ENCODE data around the gene RBM39.

Gene RBM39

GRCh38 chr20:35702824-35703695 is 39.0 kb downstream of the RBM39 start:
- TF ChIP-seq ELF4 (IDR thresholded peaks at IDR 0.05) = no peak
- TF ChIP-seq NFRKB (IDR thresholded peaks at IDR 0.05) = no peak
- TF ChIP-seq ARNT (IDR thresholded peaks at IDR 0.05) = no peak
- no peak for TF ChIP-seq L3MBTL2 (conservative IDR thresholded peaks at IDR 0.05)
- no peak for TF ChIP-seq ZNF384 (IDR thresholded peaks at IDR 0.05)
- no peak for TF ChIP-seq TARDBP (IDR thresholded peaks at IDR 0.05)
- no peak for TF ChIP-seq FOXK2 (IDR thresholded peaks at IDR 0.05)
- no peak for TF ChIP-seq BHLHE40 (IDR thresholded peaks at IDR 0.05; ENCODE audit: borderline replicate concordance)
- TF ChIP-seq FOXA1 (IDR thresholded peaks at IDR 0.05) = no peak
- TF ChIP-seq CTBP1 (IDR thresholded peaks at IDR 0.05; ENCODE audit: borderline replicate concordance) = no peak
- TF ChIP-seq PKNOX1 (IDR thresholded peaks at IDR 0.05) = no peak
- no peak for TF ChIP-seq SUZ12 (IDR thresholded peaks at IDR 0.05)
- no peak for TF ChIP-seq HDGF (IDR thresholded peaks at IDR 0.05; ENCODE audit: borderline replicate concordance)
- no peak for TF ChIP-seq LEF1 (IDR thresholded peaks at IDR 0.05; ENCODE audit: borderline replicate concordance)
- no peak for TF ChIP-seq SP1 (IDR thresholded peaks at IDR 0.05)
- POLR2A ChIA-PET = no interaction called here
- no peak for DNase-seq (ENCODE audit: extremely low spot score)
- CTCF ChIA-PET = no interaction called here

- POLR2A ChIA-PET = interaction anchor here (1.0 kb wide), 1 partner anchor 40 kb away, joined by 6 read pairs; the partner anchor contains the start of gene RBM39
Measured at GRCh38 chr20:35702051-35702823, 39.8 kb downstream of the RBM39 start.

GRCh38 chr20:35700625-35701148 is 41.4 kb downstream of the RBM39 start:
- ChIA-PET POLR2A (interaction anchor here (1.6 kb wide), 1 partner anchor 41 kb away, joined by 11 read pairs; the partner anchor contains the start of gene RBM39), CTCF (interaction anchor here (0.6 to 1.5 kb wide), 5 partner anchors 10 to 242 kb away, joined by 3 to 4 read pairs (median 3); no protein-coding TSS in a partner anchor)
- no peak for DNase-seq (ENCODE audit: extremely low spot score)
- TF ChIP-seq CTBP1 (IDR thresholded peaks at IDR 0.05; ENCODE audit: borderline replicate concordance) (no peak), SP1 (IDR thresholded peaks at IDR 0.05) (no peak), ARNT (IDR thresholded peaks at IDR 0.05) (no peak), ZNF384 (IDR thresholded peaks at IDR 0.05) (no peak), LEF1 (IDR thresholded peaks at IDR 0.05; ENCODE audit: borderline replicate concordance) (no peak), TARDBP (IDR thresholded peaks at IDR 0.05) (no peak), L3MBTL2 (conservative IDR thresholded peaks at IDR 0.05) (no peak), HDGF (IDR thresholded peaks at IDR 0.05; ENCODE audit: borderline replicate concordance) (no peak), ELF4 (IDR thresholded peaks at IDR 0.05) (no peak), FOXK2 (IDR thresholded peaks at IDR 0.05) (no peak), PKNOX1 (IDR thresholded peaks at IDR 0.05) (no peak), BHLHE40 (IDR thresholded peaks at IDR 0.05; ENCODE audit: borderline replicate concordance) (no peak), FOXA1 (IDR thresholded peaks at IDR 0.05) (no peak), NFRKB (IDR thresholded peaks at IDR 0.05) (no peak), FOXM1 (IDR thresholded peaks at IDR 0.05; ENCODE audit: borderline replicate concordance) (no peak), SUZ12 (IDR thresholded peaks at IDR 0.05) (no peak)

More at GRCh38 chr20:35702051-35702823, 39.8 kb downstream of the RBM39 start:
- no peak for TF ChIP-seq SUZ12 (IDR thresholded peaks at IDR 0.05)
- no peak for TF ChIP-seq LEF1 (IDR thresholded peaks at IDR 0.05; ENCODE audit: borderline replicate concordance)
- no peak for TF ChIP-seq NFRKB (IDR thresholded peaks at IDR 0.05)
- TF ChIP-seq ARNT (IDR thresholded peaks at IDR 0.05) = no peak
- TF ChIP-seq SP1 (IDR thresholded peaks at IDR 0.05) = no peak
- no peak for TF ChIP-seq HDGF (IDR thresholded peaks at IDR 0.05; ENCODE audit: borderline replicate concordance)
- no peak for TF ChIP-seq FOXA1 (IDR thresholded peaks at IDR 0.05)
- TF ChIP-seq BHLHE40 (IDR thresholded peaks at IDR 0.05; ENCODE audit: borderline replicate concordance) = no peak
- TF ChIP-seq PKNOX1 (IDR thresholded peaks at IDR 0.05) = no peak
- TF ChIP-seq FOXK2 (IDR thresholded peaks at IDR 0.05) = no peak
- TF ChIP-seq FOXM1 (IDR thresholded peaks at IDR 0.05; ENCODE audit: borderline replicate concordance) = no peak
- no peak for TF ChIP-seq ZNF384 (IDR thresholded peaks at IDR 0.05)
- no peak for TF ChIP-seq CTBP1 (IDR thresholded peaks at IDR 0.05; ENCODE audit: borderline replicate concordance)
- CTCF ChIA-PET = interaction anchor here (0.7 kb wide), 1 partner anchor 22 kb away, joined by 5 read pairs; no protein-coding TSS in a partner anchor
- DNase-seq (ENCODE audit: extremely low spot score) = no peak

GRCh38 chr20:35699957-35700624 is 42.0 kb downstream of the RBM39 start:
- DNase-seq (ENCODE audit: extremely low spot score) = no peak
- TF ChIP-seq TARDBP (IDR thresholded peaks at IDR 0.05) (no peak), FOXM1 (IDR thresholded peaks at IDR 0.05; ENCODE audit: borderline replicate concordance) (no peak), FOXK2 (IDR thresholded peaks at IDR 0.05) (no peak), SUZ12 (IDR thresholded peaks at IDR 0.05) (no peak), ZNF384 (IDR thresholded peaks at IDR 0.05) (no peak)
- POLR2A ChIA-PET = interaction anchor here (1.0 to 2.0 kb wide), 4 partner anchors 16 to 42 kb away, joined by 3 to 11 read pairs (median 6); partner anchors contain the start of gene RBM39
- CTCF ChIA-PET = interaction anchor here (0.6 to 1.5 kb wide), 4 partner anchors 11 to 183 kb away, joined by 3 to 4 read pairs (median 3); no protein-coding TSS in a partner anchor
